Stimulated activated CD8-positive, alpha-beta memory T cell treated with anti-CD3 and anti-CD28 coated beads, Interleukin-7, amount 100 ng/mL, for 1 hour (primary cell): ENCODE data around the gene APLF.

ENCODE experiments used
- DNase-seq, 2 donors: peaks; one replicate each; pipeline ENCODE4 v3.0.0-alpha.2; 2020; ENCODE audit warnings: low read depth in 2 of 2

The APLF gene

GRCh38 chr2:68467077-68467960, at the start of gene APLF, which contains the start of gene FBXO48:
Gene APLF, plus strand, starts transcription at chr2:68467585. Its CDS starts 147 bp downstream, at chr2:68467732.
Gene FBXO48, minus strand, starts transcription at chr2:68467294. Its CDS starts 2,149 bp downstream, at chr2:68465145.
- DNase-seq: peak; percentile 96 to 97

- no peak for DNase-seq
Measured at GRCh38 chr2:68417926-68418325, 49.5 kb upstream of the APLF start.

GRCh38 chr2:68418419-68418818, 49.0 kb upstream of the APLF start:
- DNase-seq: no peak

- no peak for DNase-seq
Measured at GRCh38 chr2:68418855-68419254, 48.5 kb upstream of the APLF start.

GRCh38 chr2:68420254-68420910, 47.0 kb upstream of the APLF start:
- DNase-seq: no peak

- no peak for DNase-seq
Measured at GRCh38 chr2:68423966-68424650, 43.3 kb upstream of the APLF start.

GRCh38 chr2:68425503-68425902, 41.9 kb upstream of the APLF start:
- no peak for DNase-seq

GRCh38 chr2:68426446-68426845, 40.9 kb upstream of the APLF start:
- DNase-seq: no peak

- no peak for DNase-seq
Measured at GRCh38 chr2:68426848-68427579, 40.4 kb upstream of the APLF start.

GRCh38 chr2:68428126-68428525, 39.3 kb upstream of the APLF start:
- DNase-seq: no peak

GRCh38 chr2:68428746-68429145, 38.6 kb upstream of the APLF start:
- DNase-seq: no peak

- no peak for DNase-seq
Measured at GRCh38 chr2:68429311-68429826, 38.0 kb upstream of the APLF start.

GRCh38 chr2:68431316-68431972, 35.9 kb upstream of the APLF start:
- no peak for DNase-seq

- DNase-seq: no peak
Measured at GRCh38 chr2:68432696-68433658, 34.4 kb upstream of the APLF start.

GRCh38 chr2:68434981-68435380, 32.4 kb upstream of the APLF start:
- DNase-seq: no peak

GRCh38 chr2:68435615-68436014, 31.8 kb upstream of the APLF start:
- DNase-seq: no peak

- DNase-seq: no peak
Measured at GRCh38 chr2:68436270-68436669, 31.1 kb upstream of the APLF start.

GRCh38 chr2:68438455-68439303, 28.7 kb upstream of the APLF start:
- no peak for DNase-seq
